ENCODE measurements around the gene GRWD1.

Gene GRWD1

GRCh38 chr19:48445606-48446481 lies at the start of gene GRWD1:
GRWD1 (plus strand) TSS chr19:48445983; CDS start chr19:48446006, 23 bp downstream.
- DNase-seq (ENCODE audit: extremely low spot score): peak; percentile 93
- TF ChIP-seq HDGF (IDR thresholded peaks at IDR 0.05; ENCODE audit: borderline replicate concordance) (no peak), NFRKB (IDR thresholded peaks at IDR 0.05) (peak; percentile 58; the same call in 1 of the 2 replicates), SUZ12 (IDR thresholded peaks at IDR 0.05) (no peak), TARDBP (IDR thresholded peaks at IDR 0.05) (no peak), ELF4 (IDR thresholded peaks at IDR 0.05) (peak; percentile 94), FOXK2 (IDR thresholded peaks at IDR 0.05) (no peak; the same call in 1 of the 2 replicates), ARNT (IDR thresholded peaks at IDR 0.05) (no peak), ZNF384 (IDR thresholded peaks at IDR 0.05) (no peak), L3MBTL2 (conservative IDR thresholded peaks at IDR 0.05) (peak; percentile 85)
- TF ChIP-seq, protein P1, sequence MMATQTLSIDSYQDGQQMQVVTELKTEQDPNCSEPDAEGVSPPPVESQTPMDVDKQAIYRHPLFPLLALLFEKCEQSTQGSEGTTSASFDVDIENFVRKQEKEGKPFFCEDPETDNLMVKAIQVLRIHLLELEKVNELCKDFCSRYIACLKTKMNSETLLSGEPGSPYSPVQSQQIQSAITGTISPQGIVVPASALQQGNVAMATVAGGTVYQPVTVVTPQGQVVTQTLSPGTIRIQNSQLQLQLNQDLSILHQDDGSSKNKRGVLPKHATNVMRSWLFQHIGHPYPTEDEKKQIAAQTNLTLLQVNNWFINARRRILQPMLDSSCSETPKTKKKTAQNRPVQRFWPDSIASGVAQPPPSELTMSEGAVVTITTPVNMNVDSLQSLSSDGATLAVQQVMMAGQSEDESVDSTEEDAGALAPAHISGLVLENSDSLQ (IDR thresholded peaks at IDR 0.05): no peak
- CTCF ChIA-PET: interaction anchor here (2.5 kb wide), 1 partner anchor 55 kb away, joined by 6 read pairs; the partner anchor contains the start of gene KDELR1
- POLR2A ChIA-PET: interaction anchor here (0.6 to 2.5 kb wide), 20 partner anchors 8 to 123 kb away, joined by 3 to 17 read pairs (median 4); partner anchors contain the start of genes GRIN2D, KDELR1, SYNGR4 and TMEM143

DNA sequence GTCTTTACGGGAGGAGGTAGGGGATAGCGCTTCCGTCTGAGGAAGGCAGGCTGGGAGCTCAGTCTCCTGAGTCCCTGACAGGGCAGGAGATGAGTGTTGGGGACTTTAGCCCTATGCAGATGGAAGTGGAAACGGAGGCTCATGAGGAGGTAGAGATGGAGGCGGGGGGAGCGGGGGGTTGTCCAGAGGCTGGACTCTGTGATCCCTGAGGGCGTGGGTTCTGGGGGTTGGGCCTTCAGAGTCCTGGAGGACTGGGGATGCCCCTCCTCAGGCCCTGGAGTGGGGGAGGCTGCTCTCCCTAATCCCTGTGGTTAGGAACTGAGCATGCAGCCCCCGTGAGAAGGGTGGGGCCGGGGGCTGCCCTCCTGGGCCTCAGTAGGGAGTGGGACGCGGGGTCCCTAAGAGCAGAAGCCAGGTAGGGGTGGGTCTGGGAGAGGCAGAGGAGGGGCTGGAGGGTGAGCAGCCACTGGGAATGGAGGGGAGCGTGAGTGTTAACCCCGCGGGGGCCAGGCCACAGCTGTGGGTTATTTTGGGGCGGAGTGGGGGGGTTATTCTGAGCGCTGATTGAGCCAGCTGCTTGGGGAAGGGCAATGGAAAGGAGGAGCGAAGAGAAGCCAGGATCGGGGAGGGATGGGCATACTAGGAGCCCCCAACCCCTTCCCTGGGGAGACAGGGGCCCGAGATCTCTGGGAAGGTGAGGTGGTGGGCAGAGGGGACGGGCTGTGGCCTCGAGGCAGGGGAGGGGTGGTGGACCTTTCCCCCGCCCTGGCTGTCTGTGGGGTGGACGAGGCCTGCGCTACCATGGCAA lies 49.6 kb upstream of the GRWD1 start:
- no peak for DNase-seq (ENCODE audit: extremely low spot score)
- ChIA-PET CTCF (no interaction called here), POLR2A (interaction anchor here (0.9 kb wide), 1 partner anchor 49 kb away, joined by 3 read pairs; the partner anchor contains the start of gene GRWD1)
- TF ChIP-seq ARNT (IDR thresholded peaks at IDR 0.05): no peak
- TF ChIP-seq TARDBP (IDR thresholded peaks at IDR 0.05): no peak
- no peak for TF ChIP-seq ELF4 (IDR thresholded peaks at IDR 0.05)
- TF ChIP-seq HDGF (IDR thresholded peaks at IDR 0.05; ENCODE audit: borderline replicate concordance): no peak
- TF ChIP-seq CTBP1 (IDR thresholded peaks at IDR 0.05; ENCODE audit: borderline replicate concordance): no peak
- TF ChIP-seq BHLHE40 (IDR thresholded peaks at IDR 0.05; ENCODE audit: borderline replicate concordance): no peak

GRCh38 chr19:48396824-48397176 lies 49.0 kb upstream of the GRWD1 start:
- TF ChIP-seq HDGF (IDR thresholded peaks at IDR 0.05; ENCODE audit: borderline replicate concordance): no peak
- TF ChIP-seq ELF4 (IDR thresholded peaks at IDR 0.05): no peak
- TF ChIP-seq BHLHE40 (IDR thresholded peaks at IDR 0.05; ENCODE audit: borderline replicate concordance): no peak
- no peak for TF ChIP-seq FOXK2 (IDR thresholded peaks at IDR 0.05)
- TF ChIP-seq ARNT (IDR thresholded peaks at IDR 0.05): no peak
- TF ChIP-seq SUZ12 (IDR thresholded peaks at IDR 0.05): no peak
- no peak for TF ChIP-seq FOXM1 (IDR thresholded peaks at IDR 0.05; ENCODE audit: borderline replicate concordance)
- TF ChIP-seq L3MBTL2 (conservative IDR thresholded peaks at IDR 0.05): no peak
- TF ChIP-seq ZNF384 (IDR thresholded peaks at IDR 0.05): no peak
- no peak for TF ChIP-seq FOXA1 (IDR thresholded peaks at IDR 0.05)
- no peak for TF ChIP-seq SP1 (IDR thresholded peaks at IDR 0.05)
- no peak for TF ChIP-seq CTBP1 (IDR thresholded peaks at IDR 0.05; ENCODE audit: borderline replicate concordance)
- DNase-seq (ENCODE audit: extremely low spot score): no peak
- CTCF ChIA-PET: no interaction called here
- POLR2A ChIA-PET: no interaction called here

DNA sequence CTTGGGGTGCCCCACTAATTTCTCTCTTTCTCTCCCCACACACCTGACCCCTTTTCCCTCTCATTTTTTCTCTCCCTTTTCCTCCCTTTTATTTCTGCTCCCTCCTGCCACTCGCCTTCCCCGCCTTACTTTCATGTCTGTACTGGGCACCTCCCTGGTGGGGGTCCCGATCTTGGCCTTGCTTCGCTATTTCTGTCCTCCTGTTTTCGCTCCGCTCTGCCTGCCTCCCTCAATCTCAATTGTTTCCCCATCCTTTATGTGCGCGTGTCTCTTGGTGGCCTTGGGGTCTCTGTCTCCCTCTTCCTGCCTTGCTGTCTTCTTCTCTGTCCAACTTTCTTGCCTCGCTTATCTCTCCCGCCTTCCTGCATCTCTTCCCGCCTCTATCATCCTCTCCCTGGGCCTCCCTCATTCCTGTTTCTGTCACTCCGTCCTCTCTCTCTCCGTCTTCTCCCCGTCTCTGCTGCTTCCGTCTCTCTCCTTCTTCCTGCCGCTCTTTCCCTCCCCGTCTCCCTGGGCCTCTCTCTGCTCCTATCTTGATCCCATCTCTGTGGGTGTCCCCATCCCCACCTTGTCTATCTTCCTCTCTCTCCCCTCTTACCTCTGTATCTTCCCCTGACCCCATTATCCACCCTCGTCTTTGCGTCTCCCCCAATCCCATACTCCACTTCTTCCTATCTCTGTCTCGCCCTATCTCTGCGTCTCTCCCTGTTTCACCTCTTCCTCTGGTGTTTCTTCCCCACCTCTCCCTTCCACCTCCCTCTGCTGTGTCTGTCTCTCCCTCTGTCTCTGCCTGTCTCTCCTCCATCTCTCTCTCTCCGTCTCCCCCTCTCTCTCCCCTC lies 48.3 kb upstream of the GRWD1 start:
- ChIA-PET POLR2A (no interaction called here), CTCF (no interaction called here)
- no peak for DNase-seq (ENCODE audit: extremely low spot score)
- TF ChIP-seq SP1 (IDR thresholded peaks at IDR 0.05): no peak
- no peak for TF ChIP-seq NFRKB (IDR thresholded peaks at IDR 0.05)
- no peak for TF ChIP-seq FOXM1 (IDR thresholded peaks at IDR 0.05; ENCODE audit: borderline replicate concordance)
- no peak for TF ChIP-seq FOXA1 (IDR thresholded peaks at IDR 0.05)
- no peak for TF ChIP-seq L3MBTL2 (conservative IDR thresholded peaks at IDR 0.05)
- TF ChIP-seq ELF4 (IDR thresholded peaks at IDR 0.05): no peak
- no peak for TF ChIP-seq FOXK2 (IDR thresholded peaks at IDR 0.05)
- no peak for TF ChIP-seq ZNF384 (IDR thresholded peaks at IDR 0.05)
- no peak for TF ChIP-seq LEF1 (IDR thresholded peaks at IDR 0.05; ENCODE audit: borderline replicate concordance)

DNA sequence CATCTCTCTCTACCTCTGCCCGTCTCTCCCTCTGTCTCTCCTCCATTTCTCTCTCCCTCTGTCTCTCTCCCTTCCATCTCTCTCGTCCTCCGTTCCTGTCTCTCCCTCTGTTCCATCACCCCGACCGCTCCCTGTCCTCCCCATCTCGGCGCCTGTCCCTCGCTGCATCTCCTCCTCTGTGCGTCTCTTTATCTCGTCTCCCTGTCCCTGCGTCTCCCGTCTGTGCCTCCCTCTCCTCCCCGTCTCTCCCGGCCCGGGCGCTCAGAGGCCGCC lies 47.7 kb upstream of the GRWD1 start:
- CTCF ChIA-PET: no interaction called here
- no peak for DNase-seq (ENCODE audit: extremely low spot score)
- TF ChIP-seq HDGF (IDR thresholded peaks at IDR 0.05; ENCODE audit: borderline replicate concordance): no peak
- no peak for TF ChIP-seq LEF1 (IDR thresholded peaks at IDR 0.05; ENCODE audit: borderline replicate concordance)
- TF ChIP-seq SP1 (IDR thresholded peaks at IDR 0.05): no peak
- no peak for TF ChIP-seq FOXA1 (IDR thresholded peaks at IDR 0.05)
- TF ChIP-seq CTBP1 (IDR thresholded peaks at IDR 0.05; ENCODE audit: borderline replicate concordance): no peak
- TF ChIP-seq, protein P1 (IDR thresholded peaks at IDR 0.05): no peak
- POLR2A ChIA-PET: no interaction called here

Data from HEK293T (cell line).